Measurements from ENCODE around the gene MVB12B.
A peak's percentile ranks its signal among the peaks of the same experiment; 100 is the strongest.

The MVB12B gene

DNA sequence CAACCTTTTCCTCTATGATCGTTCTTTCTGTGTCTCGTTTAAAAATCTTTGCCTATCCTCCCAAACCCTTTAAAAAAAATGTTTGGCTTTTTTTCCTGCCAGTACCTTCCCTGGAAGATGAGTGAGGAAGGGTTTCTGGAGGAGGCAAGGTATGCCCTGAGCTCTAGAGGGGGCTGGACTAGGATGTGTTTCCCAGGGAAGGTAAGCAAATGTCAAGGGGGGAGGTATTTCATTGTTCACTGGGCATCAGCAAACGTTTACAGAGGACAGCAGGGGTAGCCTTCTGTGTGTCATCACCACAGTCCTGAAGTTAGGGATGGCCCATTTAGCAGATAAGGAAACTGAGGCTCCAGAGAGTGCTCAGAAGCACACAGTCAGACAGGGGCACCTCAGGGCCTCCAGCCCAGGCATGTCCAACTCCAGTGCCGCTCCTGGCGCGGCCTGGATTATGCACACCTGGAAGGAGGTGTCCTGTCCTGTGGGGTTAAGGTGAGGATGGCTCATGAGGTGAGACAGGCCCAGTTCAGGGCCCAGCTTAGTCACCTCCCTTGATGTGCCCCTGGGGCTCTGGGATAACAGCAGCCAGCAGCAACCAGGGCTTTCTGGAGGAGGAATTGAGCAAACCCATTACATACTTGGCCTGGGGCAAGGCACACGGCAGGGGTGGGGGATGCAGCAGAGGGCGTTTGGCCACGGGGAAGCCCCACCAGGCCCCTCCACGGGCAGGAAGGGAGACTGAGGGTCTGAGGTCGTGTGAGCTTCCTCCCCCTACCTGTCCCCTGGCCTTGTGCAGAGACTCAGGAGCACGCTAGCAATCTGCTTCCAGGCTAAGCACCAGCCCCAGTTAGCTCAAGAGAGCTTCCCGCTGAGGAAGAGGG lies 186.8 kb downstream of the MVB12B start:
- no peak for DNase-seq

DNA sequence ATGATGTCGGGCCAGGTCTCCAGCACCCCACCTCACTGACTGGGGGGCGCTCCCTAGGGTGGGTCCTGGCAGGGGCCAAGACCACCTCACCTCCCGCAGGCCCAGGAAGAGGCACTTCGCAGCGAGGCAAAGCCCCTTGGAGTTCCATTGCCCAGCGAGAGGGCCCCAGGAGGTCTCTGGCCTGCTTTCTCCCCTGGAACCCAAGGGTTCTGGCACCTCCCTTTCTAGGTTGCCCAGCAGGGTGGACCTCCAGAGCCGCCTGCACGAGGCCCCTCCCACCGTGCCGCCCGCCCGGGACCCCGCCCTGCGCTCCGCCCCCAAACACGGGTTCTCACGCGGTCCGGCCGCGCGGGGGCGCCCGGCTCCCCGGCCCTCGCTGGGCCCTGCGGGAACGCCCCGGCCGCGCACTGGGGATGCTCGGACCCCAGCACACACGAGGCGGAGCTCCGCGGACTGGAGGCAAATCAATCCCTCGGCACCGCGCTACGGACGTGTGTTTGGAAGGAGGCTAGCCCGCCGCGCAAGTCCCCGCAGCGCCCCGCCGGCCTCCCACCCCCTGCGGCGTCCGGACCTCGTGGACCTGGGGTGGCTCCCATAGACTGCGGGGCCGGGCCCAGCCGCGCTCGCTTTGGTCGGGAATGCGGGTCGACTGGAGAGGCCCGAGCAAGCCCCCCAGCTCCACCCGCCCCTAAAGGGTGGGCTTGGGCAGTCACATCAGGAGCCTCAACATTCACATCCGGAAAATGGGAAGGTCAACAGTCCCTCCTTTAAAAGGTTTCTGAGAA lies 187.6 kb downstream of the MVB12B start:
- no peak for DNase-seq

DNA sequence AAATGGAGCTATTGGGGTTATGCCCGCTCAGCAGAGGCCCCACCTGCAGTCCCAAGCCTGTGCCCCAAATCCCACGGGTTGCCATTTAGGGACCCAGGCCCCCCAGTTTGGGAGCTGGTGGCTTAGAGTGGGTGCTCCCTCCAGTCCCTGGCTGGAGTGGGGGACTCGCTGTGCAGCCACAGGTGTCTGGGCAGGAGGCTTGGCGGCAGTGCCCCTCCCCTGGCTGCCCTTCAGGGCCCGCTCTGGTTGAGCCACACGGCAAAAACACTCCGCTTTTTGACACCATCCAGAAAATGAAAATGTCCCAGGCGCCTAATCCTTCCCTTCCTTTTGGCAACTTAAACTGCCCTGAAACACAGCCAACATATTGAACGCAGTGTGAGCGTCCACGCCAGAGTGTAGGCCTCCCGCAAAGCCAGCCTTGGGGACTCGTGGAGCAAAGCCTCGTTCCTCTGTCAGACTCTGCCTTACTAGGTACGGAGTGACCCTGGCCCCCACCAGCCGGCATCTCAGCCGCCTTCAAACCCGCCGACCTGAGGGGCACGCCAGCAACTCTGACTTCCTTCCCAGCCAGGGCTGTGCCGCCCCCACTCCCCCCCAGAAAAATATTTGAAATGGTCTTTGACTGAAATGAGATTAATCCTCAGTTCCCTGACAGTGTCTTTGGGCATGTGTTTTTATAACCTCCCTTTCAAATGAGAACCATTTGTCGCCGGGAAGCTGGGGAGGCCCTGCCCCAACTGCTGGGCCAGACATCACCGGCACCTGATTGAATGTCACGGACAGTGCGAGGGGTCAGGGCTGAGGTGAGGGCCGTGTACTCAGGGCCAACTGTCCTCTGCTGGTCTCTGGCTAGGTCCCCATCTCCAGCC lies 188.6 kb downstream of the MVB12B start:
- DNase-seq, result no peak

DNA sequence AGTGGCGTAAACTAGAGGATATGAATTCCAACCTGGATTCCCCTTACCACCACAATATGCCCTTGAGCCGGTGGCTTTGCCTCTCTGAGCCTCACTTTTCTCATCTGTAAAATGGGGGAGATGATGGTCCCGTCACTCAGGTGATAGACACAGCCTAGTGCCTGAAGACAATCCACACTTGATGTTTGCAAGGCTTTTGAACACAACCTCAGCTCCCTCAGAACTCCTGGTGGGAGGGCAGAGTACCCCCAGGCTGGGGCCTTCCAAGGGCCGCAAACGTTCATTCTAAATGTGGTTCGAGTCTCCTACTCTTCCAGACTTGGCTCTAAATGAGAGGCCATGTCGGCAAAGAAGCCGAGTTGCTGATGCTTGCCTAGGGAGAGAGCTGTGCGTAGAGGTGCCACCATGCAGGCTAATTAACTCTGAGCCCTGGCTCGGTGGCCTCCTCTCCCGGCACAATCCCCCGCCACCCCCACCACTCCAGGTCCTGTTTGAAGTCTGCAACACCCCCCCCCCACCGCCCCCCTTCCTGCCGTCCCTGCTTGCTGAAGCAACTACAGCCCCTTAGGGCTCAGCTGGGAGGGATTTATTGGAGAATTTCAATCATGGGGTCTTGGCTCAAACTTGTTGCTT lies 189.4 kb downstream of the MVB12B start:
- no peak for DNase-seq

DNA sequence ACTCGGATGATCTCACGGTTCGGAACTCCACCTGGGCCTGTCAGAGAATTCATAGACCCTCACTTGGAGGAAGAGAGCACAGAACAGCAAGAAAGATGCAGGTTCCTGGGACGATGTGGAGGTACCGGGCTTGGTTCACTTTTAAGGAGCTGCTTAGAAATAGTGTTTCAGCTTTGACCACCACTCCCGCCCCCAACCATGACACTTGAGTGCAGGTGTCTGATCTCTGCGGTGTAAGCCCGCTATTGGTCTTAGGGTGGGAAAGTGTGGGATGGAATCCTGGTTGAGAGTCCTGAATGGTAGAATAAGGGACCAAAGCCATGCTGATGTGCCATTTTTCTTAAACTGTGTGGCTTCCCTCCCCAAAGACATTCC lies 189.9 kb downstream of the MVB12B start:
- no peak for DNase-seq

DNA sequence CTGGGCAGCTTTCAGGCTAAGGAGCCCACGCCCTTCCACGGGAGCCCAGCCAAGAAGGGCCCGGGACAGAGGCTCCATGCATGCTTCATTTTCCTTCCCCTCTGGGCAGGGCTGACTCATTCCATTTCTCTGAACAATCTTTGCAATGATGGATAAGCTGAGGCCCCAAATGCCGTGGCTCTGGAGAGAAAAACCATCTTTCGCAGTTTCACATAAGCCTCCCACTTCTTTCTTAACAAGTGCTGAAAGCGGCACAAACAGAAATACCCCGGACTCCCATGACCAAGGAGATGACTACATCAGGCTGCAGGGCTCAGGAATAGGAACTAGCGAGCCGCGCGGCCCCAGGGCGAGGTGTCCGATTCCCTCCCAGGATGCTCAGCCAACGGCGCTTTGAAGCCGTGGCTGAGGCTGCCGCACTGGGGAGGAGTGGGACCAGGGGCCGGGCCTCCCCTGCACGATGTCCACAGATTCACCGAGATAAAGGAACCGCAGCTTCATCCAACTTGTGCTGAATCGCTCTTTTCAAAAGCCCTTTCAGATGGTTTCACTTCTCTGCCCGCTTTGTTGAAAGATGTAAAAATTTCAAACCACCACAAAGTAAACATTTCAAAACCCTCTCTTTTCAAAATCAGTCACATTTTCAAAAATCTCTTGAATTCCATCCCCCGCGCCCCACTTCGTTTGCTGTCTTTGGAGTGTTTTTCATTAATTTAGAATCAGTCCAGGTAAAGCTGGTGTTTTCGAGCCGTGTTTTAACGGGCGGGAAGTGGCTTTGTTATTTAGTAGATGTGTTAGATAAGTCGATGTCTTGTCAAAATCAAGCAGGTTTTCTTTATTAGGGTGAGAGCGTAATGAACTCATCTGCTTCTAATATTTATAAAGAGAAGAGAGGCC lies 190.6 kb downstream of the MVB12B start:
- peak; percentile 60 for DNase-seq

DNA sequence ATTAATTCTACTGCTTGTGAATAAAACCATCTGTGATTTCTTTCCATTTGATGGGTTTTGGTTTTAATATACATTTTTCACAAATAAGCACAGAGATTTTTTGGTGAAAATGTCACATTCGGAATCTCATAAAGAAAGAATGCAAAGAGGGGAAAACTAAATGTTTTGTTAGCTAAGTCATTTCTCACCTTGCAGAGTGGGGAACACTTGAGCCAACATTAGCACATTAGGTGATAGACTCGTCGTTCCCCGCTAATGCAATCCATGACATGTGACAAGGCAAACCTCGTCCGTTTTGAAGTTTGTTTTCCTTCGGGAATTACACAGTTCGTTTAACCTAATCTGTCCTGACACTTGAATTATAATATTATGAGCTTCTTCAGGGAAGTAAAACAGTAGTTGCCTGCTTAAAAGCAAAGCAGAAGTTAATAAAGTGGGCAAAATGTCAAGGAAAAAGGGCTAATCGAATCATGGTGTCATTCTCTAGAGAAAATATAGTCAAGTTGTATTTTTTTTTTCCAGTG lies 191.3 kb downstream of the MVB12B start:
- no peak for DNase-seq

DNA sequence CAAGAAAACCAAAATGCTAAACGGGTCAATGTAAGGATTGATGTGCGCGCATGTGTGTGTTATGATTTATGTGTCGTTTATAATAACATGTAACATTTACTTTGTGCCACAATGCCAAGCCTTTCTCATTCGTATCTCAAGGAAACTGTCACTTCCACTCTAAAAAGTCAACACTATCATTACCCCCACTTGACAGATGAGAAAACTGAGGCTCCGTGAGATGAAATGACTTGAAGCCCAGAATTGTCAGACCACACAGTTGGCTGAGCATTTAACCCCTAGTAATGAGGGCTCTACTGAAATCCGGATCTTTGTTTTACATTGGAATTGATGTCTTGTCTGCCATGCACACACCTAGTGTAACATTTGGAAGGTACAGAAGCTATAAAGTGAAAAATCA lies 192.1 kb downstream of the MVB12B start:
- no peak for DNase-seq

DNA sequence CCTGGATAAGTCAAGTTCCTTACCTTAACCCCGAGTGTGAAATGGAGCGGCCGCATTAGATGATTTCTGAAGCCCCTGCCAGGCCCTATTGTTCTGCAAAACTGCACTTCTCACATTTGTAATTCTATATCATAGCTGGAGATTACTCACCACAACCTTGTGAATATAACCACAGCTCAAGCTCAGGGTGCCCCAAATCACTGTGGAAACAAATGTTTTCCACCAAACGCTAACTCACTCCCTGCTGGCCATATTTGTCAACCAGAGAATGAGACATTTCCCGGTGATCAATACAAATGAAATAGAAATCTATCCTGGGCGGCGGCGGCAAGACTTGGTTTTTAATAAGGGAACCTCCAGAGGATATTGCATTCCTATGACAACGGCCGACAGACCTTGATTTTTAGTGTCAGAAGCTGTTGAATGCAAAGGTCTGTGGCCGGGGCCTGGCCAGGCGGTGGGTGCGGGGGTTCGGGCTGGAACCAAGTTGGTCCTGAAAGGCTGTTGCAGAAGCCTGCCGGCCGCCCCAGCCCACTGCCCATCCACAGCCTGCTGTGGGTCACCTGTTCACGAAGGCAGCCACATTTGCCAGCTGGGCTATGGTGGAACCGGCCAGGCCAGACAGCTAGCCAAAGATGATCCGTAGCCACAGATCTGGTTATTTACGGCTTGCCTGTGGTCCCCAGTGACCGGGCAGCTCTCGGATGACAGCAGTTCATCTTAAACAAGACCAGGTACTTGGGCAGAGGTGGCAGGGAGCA lies 193.2 kb downstream of the MVB12B start:
- no peak for DNase-seq

DNA sequence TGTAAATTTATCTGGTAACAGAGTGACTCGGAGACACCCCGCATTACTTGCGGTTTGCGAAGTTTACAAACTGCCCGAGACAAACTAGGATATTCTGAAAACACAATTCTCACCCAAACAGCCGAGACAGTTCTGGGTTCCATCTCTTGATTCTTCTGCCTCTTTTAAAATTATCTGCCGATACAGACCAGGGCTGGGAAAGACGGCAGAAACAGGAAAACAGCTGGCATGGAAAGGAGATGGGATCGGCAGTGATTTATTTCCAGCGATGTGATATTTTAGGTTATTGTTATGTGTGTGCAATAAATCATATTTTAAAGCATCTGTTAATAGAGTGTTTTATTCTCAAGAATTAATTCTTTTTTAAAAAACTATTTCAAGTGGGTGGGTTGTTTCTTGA lies 193.8 kb downstream of the MVB12B start:
- no peak for DNase-seq

DNA sequence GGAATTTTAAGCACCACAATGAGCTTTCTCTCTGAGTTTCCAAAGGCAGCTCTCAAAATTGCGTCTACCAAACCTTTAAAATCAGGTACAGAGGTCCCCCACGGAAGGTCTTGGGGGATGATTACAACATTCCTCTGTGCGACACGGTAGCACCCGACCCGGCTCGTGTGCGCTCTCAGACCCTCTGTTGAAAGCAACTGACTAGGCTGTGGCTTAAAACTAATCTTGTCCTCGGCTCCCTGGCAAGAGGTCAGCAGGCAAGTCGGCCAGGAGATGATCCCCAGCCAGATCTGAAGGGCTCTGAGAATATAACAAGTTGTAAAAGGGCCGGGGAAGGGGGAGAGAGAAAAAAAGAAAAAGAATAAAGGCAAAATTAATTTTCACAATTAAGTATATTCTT lies 194.5 kb downstream of the MVB12B start:
- no peak for DNase-seq

DNA sequence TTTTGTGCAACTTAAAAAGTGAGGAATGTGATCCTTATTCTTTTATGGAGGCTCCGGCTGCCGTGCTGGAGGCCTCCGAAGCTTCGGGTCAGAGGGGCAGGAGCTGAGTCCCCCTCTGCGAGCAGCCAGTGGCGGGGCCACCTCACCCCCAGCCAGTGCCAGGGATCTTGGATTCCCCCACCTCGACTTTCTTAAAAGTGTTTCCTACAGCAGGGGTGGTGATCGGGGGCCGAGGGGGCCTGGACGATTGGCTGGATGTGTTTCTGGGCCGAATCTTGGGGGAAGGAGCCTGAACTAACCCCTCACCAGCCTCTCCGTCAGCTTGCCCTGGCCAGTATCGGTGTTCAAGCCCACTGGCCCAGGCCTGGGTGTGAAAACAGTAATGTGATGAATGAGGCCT lies 194.9 kb downstream of the MVB12B start:
- DNase-seq, result no peak

DNA sequence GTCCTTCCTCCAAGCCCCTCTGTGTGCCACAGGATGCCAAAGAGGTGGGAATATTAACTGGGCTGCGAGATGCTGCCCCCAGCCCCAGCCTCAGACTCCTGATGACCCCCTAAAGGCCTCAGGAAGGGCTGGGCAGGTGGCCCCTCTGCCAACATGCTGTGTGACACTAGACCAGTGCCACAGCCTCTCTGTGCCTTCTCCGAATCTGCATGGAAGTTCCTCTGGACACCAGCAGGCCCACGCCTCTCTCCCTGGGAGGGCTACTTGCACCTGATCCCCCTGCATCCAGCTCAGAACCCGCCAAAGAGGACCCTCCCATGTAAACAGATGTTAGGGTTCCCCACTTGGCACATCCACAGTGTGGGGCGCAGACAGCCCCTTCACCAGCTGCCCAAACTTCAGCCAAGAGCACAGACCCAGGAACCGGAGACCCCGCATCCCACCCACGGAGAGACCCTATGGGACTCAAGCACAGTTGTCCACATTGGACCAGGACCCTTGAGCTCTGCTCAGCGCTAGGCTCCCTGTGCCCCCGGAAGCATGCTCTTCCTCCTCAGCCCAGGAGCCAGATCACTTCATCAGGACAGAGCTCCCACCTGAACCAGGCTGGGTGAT lies 195.5 kb downstream of the MVB12B start:
- DNase-seq, result no peak

DNA sequence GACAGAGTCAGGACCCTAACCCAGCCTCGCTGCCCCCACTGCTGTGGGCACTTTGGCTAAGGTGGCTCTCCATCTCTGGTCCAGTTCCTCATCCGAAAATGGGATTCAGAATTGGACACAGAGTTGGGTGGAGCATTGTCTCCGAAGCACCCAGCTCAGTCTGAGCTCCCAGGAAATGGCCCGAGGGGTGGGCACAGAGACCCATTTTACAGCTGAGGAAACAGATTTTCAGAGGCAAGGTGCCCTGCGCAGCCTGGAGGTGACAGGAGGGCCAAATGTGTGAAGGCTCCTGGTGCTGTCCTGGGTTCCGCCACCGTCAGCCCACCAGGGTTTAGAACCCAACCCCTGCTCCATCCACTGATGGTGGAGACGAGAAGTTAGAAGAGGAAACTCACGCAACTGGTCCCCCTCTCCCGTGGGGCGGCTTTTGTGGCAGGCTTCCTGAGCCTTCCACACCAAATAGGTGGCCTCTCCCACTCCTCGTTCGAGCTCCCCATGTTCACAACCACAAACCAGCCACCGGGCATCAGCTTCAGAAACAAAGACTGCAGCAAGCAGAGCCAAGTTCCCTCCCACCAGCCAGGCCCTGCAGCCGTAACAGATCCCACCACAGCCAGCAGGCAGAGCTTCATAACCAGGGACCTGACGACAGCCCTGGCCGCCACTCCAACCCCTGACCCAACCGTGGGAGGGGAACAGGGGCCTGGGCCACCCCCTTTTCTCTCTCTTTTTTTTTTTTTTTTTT lies 196.2 kb downstream of the MVB12B start:
- no peak for DNase-seq

DNA sequence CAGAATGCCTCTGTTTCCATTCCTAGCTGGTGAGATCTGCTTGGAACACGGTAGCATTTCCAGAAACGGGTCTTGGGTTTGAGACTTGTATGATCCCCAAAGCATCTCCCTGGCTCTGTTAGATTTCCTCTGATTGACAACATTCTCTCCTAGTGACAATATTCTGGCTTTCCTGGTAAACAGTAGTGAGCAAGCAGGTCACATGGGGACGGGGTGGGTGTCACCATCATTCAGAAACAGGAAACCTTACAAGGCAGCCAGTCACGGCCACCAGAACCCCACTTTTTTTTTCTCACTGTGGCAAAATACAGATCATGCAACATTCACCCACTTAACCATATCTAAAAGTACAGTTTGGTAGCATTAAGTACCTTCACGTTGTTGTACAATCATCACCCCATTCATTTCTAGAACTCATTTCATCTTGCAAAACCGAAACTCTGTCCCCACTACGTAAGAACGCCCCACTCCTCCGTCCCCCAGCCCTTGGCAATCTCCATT lies 197.0 kb downstream of the MVB12B start:
- DNase-seq, result no peak

DNA sequence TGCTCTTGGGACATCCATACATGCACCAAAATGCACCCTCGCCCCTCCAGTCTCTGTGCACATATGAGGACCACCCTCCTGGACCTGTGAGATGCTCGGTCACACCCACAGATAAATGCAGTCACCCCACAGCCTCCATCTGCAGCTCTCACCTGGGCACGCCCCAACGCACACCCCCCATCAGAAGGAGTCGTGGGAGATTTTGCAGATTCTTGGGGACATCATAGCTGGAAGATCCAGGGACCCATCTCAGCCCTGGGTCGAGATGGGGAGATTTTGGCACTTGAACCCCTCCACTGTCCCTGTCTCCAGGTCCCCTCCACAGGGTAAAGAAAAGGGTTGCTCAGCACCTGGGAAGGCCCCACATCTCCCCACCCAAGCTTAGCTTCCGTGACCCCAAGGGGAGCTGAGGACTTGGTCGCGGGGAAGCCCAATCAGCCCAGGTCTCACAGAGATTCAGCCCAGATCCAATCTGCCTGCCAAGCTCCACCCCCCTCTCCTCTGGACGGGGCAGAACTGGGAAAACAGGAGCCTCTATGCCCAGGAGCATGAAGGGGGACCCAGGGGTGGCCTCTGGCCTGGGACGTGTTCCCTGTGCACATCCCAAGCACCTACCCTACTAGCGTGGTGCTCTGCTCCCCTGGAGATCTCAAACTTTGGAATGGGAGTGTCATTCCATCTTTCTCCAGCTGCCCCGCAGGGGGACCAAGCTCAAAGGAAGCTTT lies 197.9 kb downstream of the MVB12B start:
- no peak for DNase-seq

DNA sequence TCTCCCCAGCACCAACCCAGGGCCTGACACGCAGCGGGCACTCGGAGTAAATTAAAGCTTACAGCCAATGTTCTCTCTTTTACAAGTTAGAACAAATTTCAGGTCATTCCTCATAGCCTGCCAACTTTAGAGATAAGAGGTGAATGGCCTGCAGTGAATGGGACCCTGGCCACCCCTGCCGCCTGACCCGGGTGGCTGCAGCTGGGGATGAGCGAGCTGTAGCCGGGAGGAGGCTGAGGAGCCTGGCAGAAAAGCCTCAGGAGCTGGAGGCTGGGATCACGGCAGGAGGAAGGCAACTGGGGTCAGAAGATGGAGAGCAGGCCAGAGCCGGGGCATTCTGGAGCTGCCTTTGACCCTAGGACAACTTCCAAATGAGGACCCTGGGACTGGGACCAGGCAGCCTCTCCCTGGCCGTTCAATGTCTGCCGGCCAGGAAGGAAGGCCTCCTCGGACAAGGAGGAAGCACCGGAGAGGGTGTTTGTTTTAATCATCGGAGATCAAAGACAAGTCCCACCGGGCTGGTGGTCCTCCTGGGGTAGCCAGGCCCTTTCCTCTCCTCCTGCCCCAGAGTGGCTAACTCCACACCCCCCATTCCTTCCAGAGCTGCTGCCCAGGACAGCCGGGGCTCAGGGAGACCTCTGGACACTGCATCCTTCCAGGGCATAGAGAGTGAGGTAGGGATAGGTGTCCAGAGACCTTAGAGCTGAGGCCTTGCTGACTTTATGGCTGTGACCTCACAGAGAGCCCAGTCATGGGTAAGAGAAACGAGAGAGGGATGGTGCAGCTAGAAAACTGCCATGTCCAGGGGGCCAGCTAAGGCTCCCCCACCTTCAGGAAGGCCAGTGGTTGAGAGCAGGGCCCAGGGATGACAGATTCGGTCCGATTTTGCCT lies 199.8 kb downstream of the MVB12B start:
- DNase-seq, result no peak
